ENCODE measurements around the gene GLYATL2. TPM values are rescaled to one million over a fixed set of nuclear protein-coding genes. Genes with fewer than 3 reads are reported as not detected.

Gene GLYATL2
- total and polyA plus RNA-seq, 2 of the 13 experiments (the other 11 are each of a cell fraction or from before 2014, with no cell fraction given) = not detected

GRCh38 chr11:58880625-58881024 lies 36.1 kb upstream of the GLYATL2 start (continued):
- TF ChIP-seq PRPF4 (IDR thresholded peaks at IDR 0.05; ENCODE audit: low read depth, low read length, poor library complexity, severe bottlenecking) (no peak), PRDM15 (CRISPR knock-in tag; IDR thresholded peaks at IDR 0.05) (no peak), DMAP1 (CRISPR knock-in tag; IDR thresholded peaks at IDR 0.05) (no peak), DNMT1 (CRISPR knock-in tag; IDR thresholded peaks at IDR 0.05) (no peak), ZKSCAN5 (CRISPR knock-in tag; IDR thresholded peaks at IDR 0.05) (no peak), ZNF33A (CRISPR knock-in tag; IDR thresholded peaks at IDR 0.05; ENCODE audit: borderline replicate concordance) (no peak), ZNF660 (CRISPR knock-in tag; IDR thresholded peaks at IDR 0.05; ENCODE audit: borderline replicate concordance, low read depth) (no peak), ZGPAT (CRISPR knock-in tag; IDR thresholded peaks at IDR 0.05) (peak; percentile 45; the same call in 1 of the 2 replicates), PCBP1 (IDR thresholded peaks at IDR 0.05; ENCODE audit: borderline replicate concordance, low read depth, low read length) (no peak), ZNF678 (CRISPR knock-in tag; IDR thresholded peaks at IDR 0.05) (no peak), REXO4 (CRISPR knock-in tag; IDR thresholded peaks at IDR 0.05; ENCODE audit: borderline replicate concordance) (no peak), NR2C2 (CRISPR knock-in tag; IDR thresholded peaks at IDR 0.05; ENCODE audit: borderline replicate concordance) (peak; percentile 55; the same call in 1 of the 2 replicates), KLF6 (CRISPR knock-in tag; IDR thresholded peaks at IDR 0.05) (no peak), MED1 (CRISPR knock-in tag; IDR thresholded peaks at IDR 0.05) (no peak), ZNF160 (CRISPR knock-in tag; IDR thresholded peaks at IDR 0.05) (no peak), REL (CRISPR knock-in tag; conservative IDR thresholded peaks at IDR 0.05) (no peak), ZBTB46 (CRISPR knock-in tag; IDR thresholded peaks at IDR 0.05; ENCODE audit: borderline replicate concordance) (no peak), FOXJ3 (CRISPR knock-in tag; IDR thresholded peaks at IDR 0.05; ENCODE audit: borderline replicate concordance) (peak; percentile 87; the same call in 1 of the 2 replicates), RXRA (CRISPR knock-in tag; IDR thresholded peaks at IDR 0.05) (no peak), THAP8 (CRISPR knock-in tag; IDR thresholded peaks at IDR 0.05; ENCODE audit: borderline replicate concordance) (no peak), ETV5 (CRISPR knock-in tag; IDR thresholded peaks at IDR 0.05; ENCODE audit: borderline replicate concordance) (no peak), TRIM22 (IDR thresholded peaks at IDR 0.05) (no peak)
